Kidney (tissue), 14 donors: ENCODE data around the gene RNF5. TPM values are rescaled to one million over a fixed set of nuclear protein-coding genes. Genes with fewer than 3 reads are reported as not detected.

ENCODE experiments used
- DNase-seq, 5 donors: peaks; one replicate each; pipeline ENCODE4 v3.0.0-alpha.2; 2013 to 2020
- FAIRE-seq: peaks from 2 replicates; lab custom pipeline; 2012; peaks lifted over from hg19 to GRCh38; lab: Jason Lieb, UNC
- H3K27ac ChIP-seq, 2 donors: one replicate each; pipeline ENCODE4 v1.7.0; 2013; ENCODE audit warnings: low read depth in 2 of 2, low read length in 2 of 2, inconsistent platforms in 1 of 2
- H3K27me3 ChIP-seq: one replicate; pipeline ENCODE4 v1.7.1; 2013; ENCODE audit warnings: low read length, inconsistent platforms; ENCODE audit not compliant: control insufficient read depth, insufficient read depth
- H3K36me3 ChIP-seq, 3 donors: one replicate each; pipeline versions ENCODE4 v1.7.0 to v1.7.1; 2013; ENCODE audit warnings: low read length in 3 of 3, control low read depth in 1 of 3, inconsistent platforms in 1 of 3; ENCODE audit not compliant: insufficient read depth in 3 of 3, control insufficient read depth in 2 of 3
- H3K4me1 ChIP-seq, 3 donors: one replicate each; pipeline versions ENCODE4 v1.7.0 to v1.7.1; 2013; ENCODE audit warnings: low read length in 3 of 3, inconsistent platforms in 1 of 3, low read depth in 1 of 3; ENCODE audit not compliant: control insufficient read depth in 2 of 3, insufficient read depth in 2 of 3
- H3K4me3 ChIP-seq, 3 donors: one replicate each; pipeline versions ENCODE4 v1.7.0 to v1.8.1; 2013; ENCODE audit warnings: low read length in 3 of 3, control low read depth in 1 of 3, inconsistent platforms in 1 of 3
- H3K9ac ChIP-seq, 3 donors: one replicate each; pipeline versions ENCODE4 v1.7.0 to v1.7.1; 2013; ENCODE audit warnings: low read length in 3 of 3, control low read depth in 1 of 3, inconsistent platforms in 1 of 3
- H3K9me3 ChIP-seq, 3 donors: one replicate each; pipeline versions ENCODE4 v1.7.0 to v1.7.1; 2013; ENCODE audit warnings: low read length in 3 of 3, control low read depth in 1 of 3, inconsistent platforms in 1 of 3; ENCODE audit not compliant: control insufficient read depth in 2 of 3, insufficient read depth in 1 of 3
- intact Hi-C: fragments of 100-400 bp; cut with DNase I; formaldehyde crosslinking; loops from one replicate; pipeline ENCODE4 v1.11.1; 2022
- polyA plus RNA-seq: library from polyadenylated mRNA; stranded (reverse); fragments of 350-450 nt; fragmentation: Illumina TruSeq; extraction: RNeasy Lipid Tissue Mini Kit (QIAGEN cat#74804); gene quantifications from one replicate; pipeline ENCODE4 v1.2.3, GENCODE V29; 2014; ENCODE audit warnings: low read depth, low replicate concordance; ENCODE audit not compliant: insufficient read depth
- total RNA-seq: library from RNA; stranded (reverse); fragmentation: NEBNext Ultra II Directional; extraction: Animal tissue kit (Norgen Biotek cat#: 25700); gene quantifications from one replicate; pipeline ENCODE4 v1.2.1, GENCODE V29; 2021
- TF ChIP-seq, protein P1 (sequence below): IDR thresholded peaks from 3 replicates; pipeline ENCODE4 v1.5.1; 2012; ENCODE audit warnings: mild to moderate bottlenecking, moderate library complexity, borderline replicate concordance; ENCODE audit not compliant: insufficient read depth; ENCODE audit errors: extremely low read depth
- donor health status: control.
- donor health status: control.
- donor health status: control.
- donor health status: control.
- donor health status: control.
- donor health status: DM: yes; HTN: yes; CAD: no.
- donor health status: Normal renal cell carcinoma (clear cell type).

Gene RNF5
- total and polyA plus RNA-seq, 2 donors from 2014 or later = 74.1 to 208 TPM

DNA sequence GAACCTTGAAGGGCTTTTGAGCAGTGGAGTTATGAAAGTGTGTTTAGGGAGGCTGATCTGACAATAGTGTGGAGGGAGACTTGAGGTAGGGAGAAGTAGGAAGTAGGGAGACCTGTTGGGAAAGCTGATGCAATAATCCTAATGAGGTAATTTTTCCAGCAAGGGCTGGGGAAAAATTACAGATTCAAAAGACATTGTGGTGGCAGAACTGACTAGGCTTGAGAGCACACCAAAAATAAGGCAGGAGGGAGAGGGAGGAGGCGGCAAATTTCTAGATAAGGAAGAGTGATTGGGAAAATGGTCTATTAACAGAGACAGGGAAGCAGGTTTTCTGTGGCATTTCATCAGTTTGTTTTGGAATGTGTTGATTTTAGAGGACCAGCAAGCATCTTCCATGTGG lies 31.9 kb upstream of the RNF5 start:
- no peak overlapping the region for H3K4me3 ChIP-seq
- FAIRE-seq (no peak), DNase-seq (no peak)
- no peak overlapping the region for H3K27ac ChIP-seq
- H3K9ac ChIP-seq = no peak overlapping the region
- no peaks in the 10 kb centered on the region for H3K36me3 ChIP-seq
- no peaks in the 10 kb centered on the region for H3K27me3 ChIP-seq
- TF ChIP-seq, protein P1, sequence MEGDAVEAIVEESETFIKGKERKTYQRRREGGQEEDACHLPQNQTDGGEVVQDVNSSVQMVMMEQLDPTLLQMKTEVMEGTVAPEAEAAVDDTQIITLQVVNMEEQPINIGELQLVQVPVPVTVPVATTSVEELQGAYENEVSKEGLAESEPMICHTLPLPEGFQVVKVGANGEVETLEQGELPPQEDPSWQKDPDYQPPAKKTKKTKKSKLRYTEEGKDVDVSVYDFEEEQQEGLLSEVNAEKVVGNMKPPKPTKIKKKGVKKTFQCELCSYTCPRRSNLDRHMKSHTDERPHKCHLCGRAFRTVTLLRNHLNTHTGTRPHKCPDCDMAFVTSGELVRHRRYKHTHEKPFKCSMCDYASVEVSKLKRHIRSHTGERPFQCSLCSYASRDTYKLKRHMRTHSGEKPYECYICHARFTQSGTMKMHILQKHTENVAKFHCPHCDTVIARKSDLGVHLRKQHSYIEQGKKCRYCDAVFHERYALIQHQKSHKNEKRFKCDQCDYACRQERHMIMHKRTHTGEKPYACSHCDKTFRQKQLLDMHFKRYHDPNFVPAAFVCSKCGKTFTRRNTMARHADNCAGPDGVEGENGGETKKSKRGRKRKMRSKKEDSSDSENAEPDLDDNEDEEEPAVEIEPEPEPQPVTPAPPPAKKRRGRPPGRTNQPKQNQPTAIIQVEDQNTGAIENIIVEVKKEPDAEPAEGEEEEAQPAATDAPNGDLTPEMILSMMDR = no peak
- no peaks in the 10 kb centered on the region for H3K9me3 ChIP-seq
- intact Hi-C loops = no loop called here
- H3K4me1 ChIP-seq = no peaks in the 10 kb centered on the region

GRCh38 chr6:32146687-32147086 lies 31.5 kb upstream of the RNF5 start:
- Histone ChIP-seq H3K36me3 (no peaks in the 10 kb centered on the region), H3K4me1 (no peaks in the 10 kb centered on the region), H3K27me3 (no peaks in the 10 kb centered on the region), H3K4me3 (no peak overlapping the region), H3K9ac (no peak overlapping the region), H3K27ac (no peak overlapping the region), H3K9me3 (no peaks in the 10 kb centered on the region)
- FAIRE-seq (no peak), DNase-seq (no peak)
- intact Hi-C loops = no loop called here
- TF ChIP-seq, protein P1 = no peak

DNA sequence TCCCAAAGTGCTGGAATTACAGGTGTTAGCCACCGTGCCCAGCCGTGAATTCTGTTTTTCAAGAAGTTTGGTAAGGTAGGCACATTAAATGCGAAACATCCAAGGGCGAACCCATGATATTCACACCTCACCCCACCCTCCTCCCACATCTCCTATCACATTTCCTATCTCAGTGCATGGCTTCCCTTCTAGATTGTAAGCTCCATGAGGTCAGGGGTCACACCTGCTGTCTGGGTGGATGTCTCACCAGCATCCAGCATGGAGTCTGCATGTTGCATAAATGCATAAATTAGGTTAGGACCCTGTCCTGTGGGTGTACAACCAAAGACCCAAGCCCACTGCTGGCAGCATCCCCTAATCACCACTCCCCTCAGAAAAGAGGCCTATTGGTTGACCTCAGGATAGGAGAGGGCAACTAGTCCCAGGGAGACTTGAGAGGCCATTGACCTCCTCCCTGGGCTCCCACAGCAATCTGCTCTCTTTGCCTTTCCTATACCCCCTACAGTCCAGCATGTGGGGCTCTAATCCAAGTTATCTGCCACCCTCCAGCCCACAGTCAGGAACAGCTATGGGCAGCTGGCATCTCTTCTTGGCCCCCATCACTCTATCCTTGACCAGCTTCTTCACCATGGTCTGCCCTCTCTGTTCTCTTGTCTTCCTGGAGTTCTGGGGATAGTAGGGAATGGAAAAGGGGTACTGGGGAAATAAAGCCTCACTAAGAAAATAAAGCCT lies 30.6 kb upstream of the RNF5 start:
- H3K27me3 ChIP-seq = no peaks in the 10 kb centered on the region
- no peaks in the 10 kb centered on the region for H3K36me3 ChIP-seq
- H3K4me1 ChIP-seq = peaks cover 0 to 6% (median 6%) of the 10 kb centered on the region in 3 donors
- DNase-seq (no peak), FAIRE-seq (no peak)
- no peak overlapping the region for H3K9ac ChIP-seq
- H3K9me3 ChIP-seq = no peaks in the 10 kb centered on the region
- TF ChIP-seq, protein P1 = no peak
- no peak overlapping the region for H3K4me3 ChIP-seq
- no peak overlapping the region for H3K27ac ChIP-seq
- intact Hi-C loops = no loop called here
